ENCODE measurements around the gene ERICH6B.

GRCh38 chr13:45590066-45590465 is 25.5 kb downstream of the ERICH6B start:
- no peak for TF ChIP-seq CTCF (IDR thresholded peaks at IDR 0.05)
- TF ChIP-seq POLR2A (IDR thresholded peaks at IDR 0.05) = no peak
